Measurements from ENCODE around the gene NAB1.

NAB1 gene

DNA sequence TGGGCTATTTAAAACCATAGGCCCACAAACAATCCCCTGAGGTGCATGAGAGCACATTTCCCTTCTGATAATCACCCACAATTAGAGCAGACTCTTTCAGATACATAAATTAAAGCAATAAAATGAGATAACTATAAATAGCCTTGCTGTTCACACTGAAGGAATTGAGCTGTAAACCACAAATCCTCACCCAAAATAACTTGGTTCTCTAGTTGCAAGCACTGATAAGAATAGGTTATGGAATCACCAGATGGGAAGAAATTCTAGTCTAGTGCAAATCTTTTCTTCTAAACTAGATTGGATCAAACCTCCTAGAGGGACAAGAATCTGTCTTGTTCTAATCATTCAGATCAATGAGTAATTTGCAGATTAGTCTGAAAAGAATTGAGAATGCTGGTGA lies 64.6 kb downstream of the NAB1 start:
- no peak for DNase-seq (ENCODE audit: low spot score)

GRCh38 chr2:190714958-190715357 lies 66.1 kb downstream of the NAB1 start:
- DNase-seq (ENCODE audit: low spot score), result no peak

GRCh38 chr2:190716176-190716807 lies 67.4 kb downstream of the NAB1 start:
- DNase-seq (ENCODE audit: low spot score), result no peak

- no peak for DNase-seq (ENCODE audit: low spot score)
These were observed 68.4 kb downstream of the NAB1 start for GRCh38 chr2:190717306-190717705.

DNA sequence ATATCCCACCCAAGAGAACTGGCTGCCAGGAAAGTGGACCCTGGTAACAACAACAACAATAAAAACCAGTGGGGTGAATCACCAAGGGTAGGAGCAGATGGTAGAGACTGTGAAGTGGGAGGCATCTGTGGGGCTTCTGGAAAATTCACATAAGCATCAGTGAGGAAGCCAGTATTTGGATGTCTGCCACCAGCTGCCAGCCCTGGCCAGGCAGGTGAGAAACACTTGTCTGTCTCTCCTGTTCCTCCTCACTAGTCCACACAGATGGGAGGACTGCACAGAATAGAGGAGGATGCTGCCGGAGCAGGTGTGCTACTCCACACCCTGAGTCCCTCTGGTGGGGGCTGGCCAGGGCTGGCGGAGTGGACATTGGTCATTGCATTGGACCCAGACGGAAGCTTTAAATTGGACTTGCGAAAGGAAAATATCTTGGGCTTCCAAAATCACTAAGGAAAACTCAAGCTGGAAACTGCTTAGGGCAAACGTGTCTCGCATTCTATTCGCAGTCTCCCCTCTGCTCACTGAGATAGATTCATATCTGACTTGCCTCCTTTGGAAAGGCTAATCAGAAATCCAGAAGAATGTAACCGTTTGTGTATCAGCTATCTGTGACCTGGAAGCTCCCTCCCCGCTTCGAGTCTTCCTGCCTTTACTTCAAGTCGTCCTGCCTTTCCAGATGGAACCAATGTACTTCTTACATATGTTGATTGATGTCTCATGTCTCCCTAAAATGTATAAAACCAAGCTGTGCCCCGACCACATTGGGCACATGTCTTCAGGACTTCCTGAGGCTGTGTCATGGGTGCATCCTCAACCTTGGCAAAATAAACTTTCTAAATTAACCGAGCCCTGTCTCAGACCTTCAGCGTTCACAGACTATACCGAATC lies 69.1 kb downstream of the NAB1 start:
- no peak for DNase-seq (ENCODE audit: low spot score)

- no peak for DNase-seq (ENCODE audit: low spot score)
These were observed 70.0 kb downstream of the NAB1 start for GRCh38 chr2:190718652-190719526.

DNA sequence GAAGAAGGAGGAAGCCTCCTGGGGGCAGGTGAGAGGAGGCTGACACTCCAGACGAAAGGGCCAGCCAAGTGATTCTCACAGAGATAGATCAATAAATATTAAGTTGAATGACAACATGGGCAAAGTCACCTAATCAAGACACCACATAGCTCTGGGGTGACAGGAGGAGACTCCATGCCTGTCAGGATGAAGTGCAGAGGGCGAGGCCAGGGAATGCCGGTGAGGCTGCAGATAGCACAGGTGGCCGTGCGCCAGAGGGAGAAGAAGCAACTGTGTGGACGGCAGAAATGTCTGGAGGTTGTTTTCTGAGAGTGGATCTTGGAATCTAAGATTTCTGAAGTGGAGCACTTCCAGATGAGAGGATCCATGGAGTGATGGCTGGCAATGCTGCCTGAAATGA lies 71.4 kb downstream of the NAB1 start:
- no peak for DNase-seq (ENCODE audit: low spot score)

- DNase-seq (ENCODE audit: low spot score), result no peak
These were observed 71.8 kb downstream of the NAB1 start for GRCh38 chr2:190720691-190721090.

DNA sequence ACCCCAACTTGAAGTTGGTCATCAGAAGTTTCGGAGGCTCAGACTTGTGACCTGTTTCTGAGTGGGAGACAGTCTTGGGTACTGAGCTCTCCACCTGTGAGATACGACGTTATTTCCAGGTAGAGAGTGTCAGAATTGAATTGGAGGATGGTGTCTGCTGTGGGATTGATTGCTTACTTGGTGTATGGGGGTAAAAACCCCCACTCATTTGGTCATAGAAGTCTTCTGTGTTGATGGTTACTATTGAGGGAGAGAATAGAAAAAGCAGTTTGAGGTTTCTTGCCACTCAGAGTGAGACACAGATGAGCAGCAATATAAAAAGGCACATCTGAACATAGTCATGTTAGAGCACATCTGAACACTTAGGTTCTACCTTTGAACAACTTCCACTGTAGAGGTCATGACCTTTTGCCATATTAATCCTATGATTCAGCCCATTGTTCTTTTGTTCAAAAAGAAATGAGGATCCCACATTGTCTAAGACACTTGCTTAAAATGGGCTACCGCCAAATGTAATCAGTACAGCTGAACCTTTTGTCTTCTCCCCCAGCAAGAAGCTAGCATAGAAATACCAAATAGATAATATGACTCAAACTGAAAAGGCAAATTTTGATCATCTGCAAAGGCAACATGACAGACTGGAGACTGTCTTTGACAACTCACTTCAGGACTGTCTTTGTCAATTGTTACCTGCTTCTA lies 73.3 kb downstream of the NAB1 start:
- DNase-seq (ENCODE audit: low spot score), result no peak

DNA sequence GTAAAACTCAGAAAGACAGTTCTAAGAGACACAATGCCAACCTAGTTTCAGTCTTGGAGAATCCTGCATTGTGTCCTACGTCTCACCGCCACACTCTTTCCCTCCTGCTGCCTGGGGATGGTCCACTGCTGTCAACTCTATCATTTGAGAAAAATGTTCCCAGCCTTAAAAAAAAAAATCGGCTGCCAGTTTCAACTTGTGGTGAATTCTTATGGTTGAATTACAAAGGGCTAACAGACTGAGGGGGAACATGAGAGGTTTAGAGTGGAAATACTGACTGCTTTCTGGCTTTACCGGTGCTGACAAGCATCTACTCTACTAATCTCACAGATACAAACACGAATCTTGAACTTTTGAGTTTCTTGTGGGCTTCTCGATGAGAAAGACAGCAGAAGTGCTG lies 74.0 kb downstream of the NAB1 start:
- DNase-seq (ENCODE audit: low spot score), result no peak

DNA sequence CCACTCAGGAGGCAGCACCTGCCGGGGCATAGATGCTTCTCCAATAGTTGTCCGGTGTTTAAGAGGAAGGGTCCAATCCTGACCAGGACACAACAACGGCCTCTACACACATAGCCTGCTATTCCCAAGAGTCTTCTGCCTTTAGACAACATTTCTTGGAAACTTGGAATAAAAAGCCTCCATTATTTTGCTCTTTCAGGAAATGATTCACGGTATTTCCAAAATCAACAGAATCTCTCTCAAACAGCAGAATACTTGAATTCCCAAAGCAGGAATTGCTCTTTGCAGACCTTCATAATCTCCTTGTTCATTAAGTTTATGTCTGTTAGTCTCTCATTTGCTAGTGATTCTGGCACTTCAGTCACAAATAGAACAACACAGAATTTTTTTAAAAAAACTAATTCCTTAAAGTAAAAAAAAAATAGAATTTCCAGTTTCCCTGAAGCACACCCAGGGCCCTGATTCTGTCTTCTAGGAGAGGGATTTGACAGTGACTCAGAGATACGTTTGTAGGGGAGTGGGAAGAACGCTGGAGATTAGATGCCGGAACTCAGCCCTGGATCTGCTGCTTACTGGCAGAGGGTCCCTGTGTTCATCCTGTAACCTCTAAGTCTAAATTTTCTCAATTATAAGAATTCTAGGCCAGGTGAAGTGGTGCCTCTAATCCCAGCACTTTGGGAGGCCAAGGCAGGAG lies 74.7 kb downstream of the NAB1 start:
- no peak for DNase-seq (ENCODE audit: low spot score)

GRCh38 chr2:190726255-190726654 lies 77.4 kb downstream of the NAB1 start:
- DNase-seq (ENCODE audit: low spot score), result no peak

DNA sequence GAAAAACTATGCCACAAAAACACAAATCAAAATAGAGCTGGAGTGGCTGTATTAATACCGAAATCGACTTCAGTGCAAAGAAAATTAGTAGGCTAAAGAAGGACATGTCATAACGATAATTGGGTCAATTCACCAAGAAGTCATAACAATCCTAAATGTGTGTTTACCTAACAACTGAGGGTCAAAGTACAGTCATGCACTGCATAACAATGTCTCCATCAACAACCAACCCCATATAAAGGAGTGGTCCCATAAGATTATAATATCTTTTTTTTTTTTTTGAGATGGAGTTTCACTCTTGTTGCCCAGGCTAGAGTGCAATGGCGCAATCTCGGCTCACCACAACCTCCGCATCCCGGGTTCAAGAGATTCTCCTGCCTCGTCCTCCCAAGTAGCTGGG lies 87.5 kb downstream of the NAB1 start:
- no peak for DNase-seq (ENCODE audit: low spot score)

- no peak for DNase-seq (ENCODE audit: low spot score)
These were observed 91.6 kb downstream of the NAB1 start for GRCh38 chr2:190740449-190740848.

All from CD4-positive, alpha-beta T cell treated with Interleukin-6 at 100 ng/mL for 8 hours (primary cell).